Testis (tissue), 3 donors: ENCODE results near the gene F5. TPM values are rescaled to one million over a fixed set of nuclear protein-coding genes. Genes with fewer than 3 reads are reported as not detected.

Experiments
- DNase-seq: peaks from one replicate; pipeline ENCODE4 v3.0.0-alpha.2; 2019
- H3K27ac ChIP-seq, 2 donors: fragments of 200-600 bp; sonication (generic); one replicate each; pipeline ENCODE4 v1.5.1; 2019
- H3K27me3 ChIP-seq: fragments of 200-600 bp; sonication (generic); one replicate; pipeline ENCODE4 v1.5.1; 2019
- H3K36me3 ChIP-seq: fragments of 200-600 bp; sonication (generic); one replicate; pipeline ENCODE4 v1.5.1; 2017; ENCODE audit warnings: low read depth; ENCODE audit errors: missing control alignments
- H3K4me1 ChIP-seq: fragments of 200-600 bp; sonication (generic); one replicate; pipeline ENCODE4 v1.5.1; 2019
- H3K4me3 ChIP-seq, 2 donors: fragments of 200-600 bp; sonication (generic); one replicate each; pipeline ENCODE4 v1.5.1; 2017 to 2019
- H3K9me3 ChIP-seq: fragments of 200-600 bp; sonication (generic); one replicate; pipeline ENCODE4 v1.5.1; 2017
- POLR2A ChIP-seq: fragments of 450-650 bp; IDR thresholded peaks from one replicate; pipeline ENCODE4 v1.6.1; 2017; ENCODE audit warnings: antibody characterized with exemption, mild to moderate bottlenecking, moderate library complexity
- whole genome bisulfite sequencing, 2 donors: methylation state at CpG; one replicate each; pipeline ENCODE4 v1.1.5; 2018; 5-methylcytosine and 5-hydroxymethylcytosine counted together
- intact Hi-C: fragments of 100-400 bp; cut with DNase I; formaldehyde crosslinking; loops from one replicate; pipeline ENCODE4 v1.15.1; 2023; ENCODE audit warnings: low total_unique reads
- polyA plus RNA-seq: library from polyadenylated mRNA; stranded (reverse); fragments of 350-450 nt; fragmentation: Illumina TruSeq; extraction: RNeasy Lipid Tissue Mini Kit (QIAGEN cat#74804); gene quantifications from one replicate; pipeline ENCODE4 v1.2.3, GENCODE V29; 2014; ENCODE audit warnings: low read depth, low replicate concordance; ENCODE audit not compliant: insufficient read depth
- total RNA-seq, 2 donors: library from RNA; depleted of rRNA; stranded (reverse); fragments of >200 nt; gene quantifications; one replicate each; pipeline ENCODE4 v1.2.3, GENCODE V29; 2016
- TF ChIP-seq, protein P1 (sequence below), 3 experiments: fragments of 450-650 bp in 2 of 3; fragments of 200-600 bp in 1 of 3; sonication (generic) in 1 of 3; IDR thresholded peaks; one replicate each; pipeline ENCODE4 v1.5.1; 2016 to 2019; ENCODE audit warnings: antibody characterized with exemption in 3 of 3, mild to moderate bottlenecking in 2 of 3, moderate library complexity in 1 of 3

F5 gene
- total and polyA plus RNA-seq, 3 donors from 2014 or later = 0.63 to 5.2 (median 2.0) TPM

DNA sequence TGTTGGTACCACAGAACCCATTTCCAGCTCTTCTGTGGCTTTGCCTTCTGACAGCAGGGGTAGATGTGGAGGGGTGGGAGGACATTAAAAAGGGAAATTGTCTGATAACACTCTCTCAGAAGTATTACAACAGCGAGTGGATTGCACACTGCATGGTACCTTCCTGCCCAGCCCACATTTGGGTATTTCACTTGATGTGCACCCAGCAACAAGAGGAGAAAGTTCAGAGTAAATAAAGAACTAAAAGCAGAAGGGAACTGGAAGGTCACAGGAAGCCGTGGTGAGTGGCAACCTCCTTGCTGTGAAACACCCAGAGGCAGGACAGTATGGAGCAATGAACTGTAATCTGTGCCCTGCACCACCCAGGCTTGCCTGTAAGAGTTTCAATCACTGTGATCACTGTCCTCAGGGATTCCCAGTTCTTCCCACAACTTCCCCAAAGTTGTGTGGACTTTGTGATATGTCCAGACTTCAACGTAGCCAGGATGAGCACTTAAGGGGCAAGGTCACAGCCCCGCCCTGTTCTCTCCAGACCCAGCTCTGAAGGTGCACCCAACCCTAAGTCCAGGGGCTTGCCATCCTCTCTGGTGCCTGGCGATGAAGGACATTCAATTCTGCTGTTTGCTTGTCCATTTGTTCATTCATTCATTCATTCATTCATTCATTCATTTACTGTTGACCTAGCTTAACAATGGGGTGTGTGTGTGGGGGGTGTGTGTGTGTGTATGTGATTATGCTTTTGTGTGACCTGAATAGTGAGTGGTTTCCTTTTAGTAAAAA lies 18.7 kb upstream of the F5 start:
- 65 to 73% methylated on average over 5 of the region's 5 CpGs for WGBS, 2 donors
- H3K9me3 ChIP-seq = no peaks in the 10 kb centered on the region
- H3K27ac ChIP-seq = no peak overlapping the region
- no peak for DNase-seq
- intact Hi-C loops = no loop called here
- H3K36me3 ChIP-seq = no peaks in the 10 kb centered on the region
- H3K27me3 ChIP-seq = no peaks in the 10 kb centered on the region
- TF ChIP-seq, protein P1, sequence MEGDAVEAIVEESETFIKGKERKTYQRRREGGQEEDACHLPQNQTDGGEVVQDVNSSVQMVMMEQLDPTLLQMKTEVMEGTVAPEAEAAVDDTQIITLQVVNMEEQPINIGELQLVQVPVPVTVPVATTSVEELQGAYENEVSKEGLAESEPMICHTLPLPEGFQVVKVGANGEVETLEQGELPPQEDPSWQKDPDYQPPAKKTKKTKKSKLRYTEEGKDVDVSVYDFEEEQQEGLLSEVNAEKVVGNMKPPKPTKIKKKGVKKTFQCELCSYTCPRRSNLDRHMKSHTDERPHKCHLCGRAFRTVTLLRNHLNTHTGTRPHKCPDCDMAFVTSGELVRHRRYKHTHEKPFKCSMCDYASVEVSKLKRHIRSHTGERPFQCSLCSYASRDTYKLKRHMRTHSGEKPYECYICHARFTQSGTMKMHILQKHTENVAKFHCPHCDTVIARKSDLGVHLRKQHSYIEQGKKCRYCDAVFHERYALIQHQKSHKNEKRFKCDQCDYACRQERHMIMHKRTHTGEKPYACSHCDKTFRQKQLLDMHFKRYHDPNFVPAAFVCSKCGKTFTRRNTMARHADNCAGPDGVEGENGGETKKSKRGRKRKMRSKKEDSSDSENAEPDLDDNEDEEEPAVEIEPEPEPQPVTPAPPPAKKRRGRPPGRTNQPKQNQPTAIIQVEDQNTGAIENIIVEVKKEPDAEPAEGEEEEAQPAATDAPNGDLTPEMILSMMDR (IDR thresholded peaks at IDR 0.05) = no peak
- no peak for TF ChIP-seq POLR2A
- no peak overlapping the region for H3K4me3 ChIP-seq
- H3K4me1 ChIP-seq = no peaks in the 10 kb centered on the region

DNA sequence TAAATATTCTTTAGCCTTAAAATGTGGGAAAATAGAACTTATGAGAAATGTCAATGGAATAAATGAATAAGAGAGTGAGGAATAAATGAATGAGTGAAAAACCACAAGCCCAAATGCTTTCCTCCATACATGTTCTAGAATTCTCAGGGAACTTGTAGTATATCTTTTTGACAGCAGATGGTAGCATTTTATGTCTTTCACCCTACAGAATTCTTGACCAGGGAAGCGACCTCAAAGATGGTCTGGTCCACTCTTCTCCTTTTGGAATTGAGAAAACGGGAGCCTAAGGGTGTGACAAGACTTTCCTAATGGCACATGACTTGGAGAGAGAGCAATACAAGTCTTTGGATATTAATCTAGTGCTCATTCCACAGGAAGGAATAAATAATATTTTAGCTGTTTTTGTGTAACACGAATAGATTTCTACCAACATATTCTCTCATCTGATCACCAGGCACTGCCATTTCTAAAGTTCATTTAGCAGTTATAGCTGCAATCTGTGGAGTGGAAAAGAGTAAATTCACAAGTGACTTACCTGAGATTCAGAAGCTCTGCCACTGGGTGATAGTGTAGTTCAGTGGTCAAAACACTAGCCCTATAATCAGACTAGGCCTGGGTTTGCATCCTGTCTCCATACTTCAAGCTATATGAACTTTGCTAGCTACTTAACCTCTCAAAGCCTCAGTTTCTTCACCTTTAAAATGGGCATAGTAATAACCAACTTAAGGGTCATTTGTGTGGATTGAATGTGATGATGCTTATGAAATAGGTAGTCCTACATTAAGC lies 15.0 kb upstream of the F5 start:
- no peak overlapping the region for H3K4me3 ChIP-seq
- no peak for DNase-seq
- no peaks in the 10 kb centered on the region for H3K36me3 ChIP-seq
- WGBS, 2 donors = 45 to 46% methylated on average over 3 of the region's 3 CpGs
- no peaks in the 10 kb centered on the region for H3K27me3 ChIP-seq
- TF ChIP-seq, protein P1 (IDR thresholded peaks at IDR 0.05) = peak; percentile 16 to 40 (median 17)
- no peak for TF ChIP-seq POLR2A
- intact Hi-C loops = no loop called here
- H3K4me1 ChIP-seq = no peaks in the 10 kb centered on the region
- H3K27ac ChIP-seq = no peak overlapping the region
- H3K9me3 ChIP-seq = no peaks in the 10 kb centered on the region

GRCh38 chr1:169595764-169596711 lies 9.8 kb upstream of the F5 start:
- DNase-seq = peak; percentile 18
- H3K4me1 ChIP-seq = no peaks in the 10 kb centered on the region
- 40 to 53% methylated on average over 3 of the region's 3 CpGs for WGBS, 2 donors
- H3K4me3 ChIP-seq = no peak overlapping the region
- TF ChIP-seq, protein P1 (IDR thresholded peaks at IDR 0.05) = no peak
- no peak for TF ChIP-seq POLR2A
- H3K27me3 ChIP-seq = no peaks in the 10 kb centered on the region
- no peaks in the 10 kb centered on the region for H3K36me3 ChIP-seq
- H3K27ac ChIP-seq = no peak overlapping the region
- no peaks in the 10 kb centered on the region for H3K9me3 ChIP-seq
- intact Hi-C loops = no loop called here

DNA sequence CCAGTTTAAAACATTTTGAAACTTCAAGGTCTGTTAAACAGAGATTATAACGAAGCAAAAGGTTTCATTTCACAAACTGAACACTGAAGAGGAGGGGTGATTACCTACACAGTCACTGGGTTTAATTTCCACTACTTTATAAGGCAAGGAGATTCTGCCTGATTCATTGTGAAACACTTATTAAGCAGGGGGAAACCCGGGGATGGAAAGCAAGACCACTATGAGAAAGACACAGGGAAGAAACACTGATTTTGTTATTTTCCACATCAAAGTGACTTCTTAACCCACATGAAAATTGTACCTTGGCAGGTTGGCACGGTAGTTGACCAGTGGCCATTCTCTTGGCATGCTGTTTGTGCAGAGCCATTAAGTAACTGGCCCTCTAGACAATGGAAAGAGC lies 8.1 kb upstream of the F5 start:
- no peaks in the 10 kb centered on the region for H3K27me3 ChIP-seq
- WGBS, 2 donors = 62 to 69% methylated on average over 3 of the region's 3 CpGs
- H3K4me1 ChIP-seq = no peaks in the 10 kb centered on the region
- DNase-seq = no peak
- H3K4me3 ChIP-seq = no peak overlapping the region
- no peak for TF ChIP-seq POLR2A
- TF ChIP-seq, protein P1 (IDR thresholded peaks at IDR 0.05) = no peak
- no peaks in the 10 kb centered on the region for H3K9me3 ChIP-seq
- intact Hi-C loops = no loop called here
- H3K27ac ChIP-seq = no peak overlapping the region
- H3K36me3 ChIP-seq = no peaks in the 10 kb centered on the region
